HEK293 (cell line): ENCODE results near the gene PTK7.

ENCODE experiments used
- EGR2 ChIP-seq: fragments of 450-650 bp; formaldehyde crosslinking; IDR thresholded peaks from 2 replicates; pipeline ENCODE4 v1.5.1; 2016; ENCODE audit warnings: low read depth, missing biosample characterization, missing genetic modification characterization
- GLIS1 ChIP-seq: fragments of 450-650 bp; formaldehyde crosslinking; IDR thresholded peaks from 2 replicates; pipeline ENCODE4 v1.5.1; 2016; ENCODE audit warnings: missing biosample characterization, missing genetic modification characterization
- IKZF3 ChIP-seq: fragments of 450-650 bp; IDR thresholded peaks from 2 replicates; pipeline ENCODE4 v1.5.0; 2018; ENCODE audit warnings: missing biosample characterization, mild to moderate bottlenecking, missing genetic modification characterization, moderate library complexity
- KLF1 ChIP-seq: fragments of 450-650 bp; formaldehyde crosslinking; IDR thresholded peaks from 2 replicates; pipeline ENCODE4 v1.5.1; 2016; ENCODE audit warnings: missing biosample characterization, missing genetic modification characterization
- OVOL3 ChIP-seq: fragments of 450-650 bp; formaldehyde crosslinking; IDR thresholded peaks from 2 replicates; pipeline ENCODE4 v1.5.1; 2016; ENCODE audit warnings: missing biosample characterization, missing genetic modification characterization
- RBAK ChIP-seq: fragments of 450-650 bp; formaldehyde crosslinking; IDR thresholded peaks from 2 replicates; pipeline ENCODE4 v1.5.1; 2016; ENCODE audit warnings: missing biosample characterization, missing genetic modification characterization
- SP3 ChIP-seq: fragments of 450-650 bp; formaldehyde crosslinking; IDR thresholded peaks from 2 replicates; pipeline ENCODE4 v1.5.1; 2016; ENCODE audit warnings: missing biosample characterization, missing genetic modification characterization
- ZBTB17 ChIP-seq: fragments of 450-650 bp; formaldehyde crosslinking; IDR thresholded peaks from 2 replicates; pipeline ENCODE4 v1.5.1; 2016; ENCODE audit warnings: missing biosample characterization, missing genetic modification characterization
- ZFP37 ChIP-seq: fragments of 450-650 bp; formaldehyde crosslinking; IDR thresholded peaks from 2 replicates; pipeline ENCODE4 v1.5.1; 2016; ENCODE audit warnings: missing biosample characterization, missing genetic modification characterization
- ZIC2 ChIP-seq: fragments of 450-650 bp; formaldehyde crosslinking; IDR thresholded peaks from 2 replicates; pipeline ENCODE4 v1.5.1; 2016; ENCODE audit warnings: missing biosample characterization, missing genetic modification characterization
- ZNF148 ChIP-seq: fragments of 450-650 bp; formaldehyde crosslinking; IDR thresholded peaks from 2 replicates; pipeline ENCODE4 v1.5.0; 2017; ENCODE audit warnings: missing biosample characterization, missing genetic modification characterization, borderline replicate concordance
- ZNF157 ChIP-seq: fragments of 450-650 bp; formaldehyde crosslinking; IDR thresholded peaks from 2 replicates; pipeline ENCODE4 v1.5.1; 2016; ENCODE audit warnings: missing biosample characterization, missing genetic modification characterization
- ZNF266 ChIP-seq: fragments of 450-650 bp; formaldehyde crosslinking; IDR thresholded peaks from 2 replicates; pipeline ENCODE4 v1.5.1; 2016; ENCODE audit warnings: missing biosample characterization, missing genetic modification characterization, low read depth
- ZNF292 ChIP-seq: fragments of 450-650 bp; formaldehyde crosslinking; IDR thresholded peaks from 2 replicates; pipeline ENCODE4 v1.5.1; 2016; ENCODE audit warnings: low read depth, missing biosample characterization, missing genetic modification characterization, borderline replicate concordance
- ZNF341 ChIP-seq: fragments of 450-650 bp; formaldehyde crosslinking; IDR thresholded peaks from 2 replicates; pipeline ENCODE4; 2016; ENCODE audit warnings: low read depth, missing biosample characterization, missing genetic modification characterization
- ZNF354C ChIP-seq: fragments of 450-650 bp; formaldehyde crosslinking; IDR thresholded peaks from 2 replicates; pipeline ENCODE4 v1.5.1; 2016; ENCODE audit warnings: missing biosample characterization, missing genetic modification characterization, low read depth, borderline replicate concordance
- ZNF366 ChIP-seq: fragments of 450-650 bp; formaldehyde crosslinking; conservative IDR thresholded peaks from 2 replicates; pipeline ENCODE4 v1.5.1; 2016; ENCODE audit warnings: missing biosample characterization, missing genetic modification characterization
- ZNF518A ChIP-seq: fragments of 450-650 bp; formaldehyde crosslinking; conservative IDR thresholded peaks from 2 replicates; pipeline ENCODE4 v1.5.1; 2016; ENCODE audit warnings: low read depth, missing biosample characterization, missing genetic modification characterization
- ZNF529 ChIP-seq: fragments of 450-650 bp; formaldehyde crosslinking; IDR thresholded peaks from 2 replicates; pipeline ENCODE4 v1.5.1; 2017; ENCODE audit warnings: missing genetic modification characterization, missing biosample characterization; ENCODE audit not compliant: insufficient replicate concordance
- ZNF558 ChIP-seq: fragments of 450-650 bp; formaldehyde crosslinking; IDR thresholded peaks from 2 replicates; pipeline ENCODE4 v1.5.1; 2016; ENCODE audit warnings: missing biosample characterization, missing genetic modification characterization
- ZNF600 ChIP-seq: fragments of 450-650 bp; formaldehyde crosslinking; IDR thresholded peaks from 2 replicates; pipeline ENCODE4 v1.5.1; 2016; ENCODE audit warnings: missing biosample characterization, missing genetic modification characterization
- ZNF629 ChIP-seq: fragments of 450-650 bp; formaldehyde crosslinking; IDR thresholded peaks from 2 replicates; pipeline ENCODE4 v1.5.1; 2017; ENCODE audit warnings: missing biosample characterization, missing genetic modification characterization
- ZNF777 ChIP-seq: fragments of 450-650 bp; formaldehyde crosslinking; IDR thresholded peaks from 2 replicates; pipeline ENCODE4 v1.5.1; 2017; ENCODE audit warnings: missing biosample characterization, missing genetic modification characterization, borderline replicate concordance
- ZNF785 ChIP-seq: fragments of 450-650 bp; formaldehyde crosslinking; IDR thresholded peaks from 2 replicates; pipeline ENCODE4 v1.5.1; 2016; ENCODE audit warnings: missing biosample characterization, missing genetic modification characterization
- TF ChIP-seq, protein P1 (sequence below): fragments of 450-650 bp; formaldehyde crosslinking; IDR thresholded peaks from 2 replicates; pipeline ENCODE4 v1.5.1; 2016; ENCODE audit warnings: missing biosample characterization, missing genetic modification characterization
- TF ChIP-seq, protein P2 (sequence below): fragments of 450-650 bp; formaldehyde crosslinking; IDR thresholded peaks from 2 replicates; pipeline ENCODE4 v1.5.1; 2016; ENCODE audit warnings: missing biosample characterization, missing genetic modification characterization
- TF ChIP-seq, protein P3 (sequence below): fragments of 450-650 bp; formaldehyde crosslinking; IDR thresholded peaks from 2 replicates; pipeline ENCODE4 v1.5.1; 2016; ENCODE audit warnings: missing biosample characterization, missing genetic modification characterization

Gene PTK7

DNA sequence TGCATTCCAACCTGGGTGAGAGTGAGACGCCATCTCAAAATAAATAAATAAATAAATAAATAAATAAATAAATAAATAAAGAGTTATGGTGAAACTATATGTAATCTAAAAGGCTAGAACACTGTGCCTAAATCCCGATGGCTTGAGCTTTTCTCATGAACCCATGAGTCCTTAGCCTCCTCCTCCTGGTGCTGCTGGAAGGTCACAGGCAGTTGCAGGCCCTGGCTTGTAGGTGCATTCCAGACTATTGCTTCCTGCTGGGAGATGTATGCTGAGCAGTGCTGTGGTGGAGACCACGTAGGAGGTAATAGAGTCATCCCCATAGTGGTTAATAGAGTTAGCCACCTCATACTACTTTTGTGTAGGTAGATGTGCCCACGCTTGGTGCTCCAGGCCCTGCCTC, 12.5 kb downstream of the PTK7 start (continued):
- TF ChIP-seq, protein P1, sequence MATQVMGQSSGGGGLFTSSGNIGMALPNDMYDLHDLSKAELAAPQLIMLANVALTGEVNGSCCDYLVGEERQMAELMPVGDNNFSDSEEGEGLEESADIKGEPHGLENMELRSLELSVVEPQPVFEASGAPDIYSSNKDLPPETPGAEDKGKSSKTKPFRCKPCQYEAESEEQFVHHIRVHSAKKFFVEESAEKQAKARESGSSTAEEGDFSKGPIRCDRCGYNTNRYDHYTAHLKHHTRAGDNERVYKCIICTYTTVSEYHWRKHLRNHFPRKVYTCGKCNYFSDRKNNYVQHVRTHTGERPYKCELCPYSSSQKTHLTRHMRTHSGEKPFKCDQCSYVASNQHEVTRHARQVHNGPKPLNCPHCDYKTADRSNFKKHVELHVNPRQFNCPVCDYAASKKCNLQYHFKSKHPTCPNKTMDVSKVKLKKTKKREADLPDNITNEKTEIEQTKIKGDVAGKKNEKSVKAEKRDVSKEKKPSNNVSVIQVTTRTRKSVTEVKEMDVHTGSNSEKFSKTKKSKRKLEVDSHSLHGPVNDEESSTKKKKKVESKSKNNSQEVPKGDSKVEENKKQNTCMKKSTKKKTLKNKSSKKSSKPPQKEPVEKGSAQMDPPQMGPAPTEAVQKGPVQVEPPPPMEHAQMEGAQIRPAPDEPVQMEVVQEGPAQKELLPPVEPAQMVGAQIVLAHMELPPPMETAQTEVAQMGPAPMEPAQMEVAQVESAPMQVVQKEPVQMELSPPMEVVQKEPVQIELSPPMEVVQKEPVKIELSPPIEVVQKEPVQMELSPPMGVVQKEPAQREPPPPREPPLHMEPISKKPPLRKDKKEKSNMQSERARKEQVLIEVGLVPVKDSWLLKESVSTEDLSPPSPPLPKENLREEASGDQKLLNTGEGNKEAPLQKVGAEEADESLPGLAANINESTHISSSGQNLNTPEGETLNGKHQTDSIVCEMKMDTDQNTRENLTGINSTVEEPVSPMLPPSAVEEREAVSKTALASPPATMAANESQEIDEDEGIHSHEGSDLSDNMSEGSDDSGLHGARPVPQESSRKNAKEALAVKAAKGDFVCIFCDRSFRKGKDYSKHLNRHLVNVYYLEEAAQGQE (tag by site-specific recombination), result peak; percentile 89
- TF ChIP-seq IKZF3 (tag by site-specific recombination) (no peak), ZFP37 (tag by site-specific recombination) (peak; percentile 93), ZNF292 (tag by site-specific recombination) (peak; percentile 99), ZNF157 (tag by site-specific recombination) (no peak), ZNF518A (tag by site-specific recombination) (peak; percentile 99), ZNF529 (tag by site-specific recombination) (peak; percentile 76), GLIS1 (tag by site-specific recombination) (peak; percentile 86), ZNF785 (tag by site-specific recombination) (0 out of 2 replicates have a peak, but pooled peaks have one; percentile 49), ZNF341 (peak; percentile 60), KLF1 (peak; percentile 13; the same call in 1 of the 2 replicates), EGR2 (tag by site-specific recombination) (peak; percentile 95), ZNF266 (tag by site-specific recombination) (peak; percentile 98), SP3 (tag by site-specific recombination) (peak; percentile 41; the same call in 1 of the 2 replicates), ZBTB17 (no peak), ZNF629 (peak; percentile 74), RBAK (tag by site-specific recombination) (peak; percentile 89), OVOL3 (tag by site-specific recombination) (peak; percentile 78; the same call in 1 of the 2 replicates), ZNF354C (tag by site-specific recombination) (peak; percentile 96), ZNF777 (no peak), ZNF558 (peak; percentile 95), ZNF366 (tag by site-specific recombination) (peak; percentile 38; the same call in 1 of the 2 replicates), ZIC2 (tag by site-specific recombination) (peak; percentile 68), ZNF600 (tag by site-specific recombination) (peak; percentile 92), ZNF148 (tag by site-specific recombination) (no peak)
- TF ChIP-seq, protein P2, sequence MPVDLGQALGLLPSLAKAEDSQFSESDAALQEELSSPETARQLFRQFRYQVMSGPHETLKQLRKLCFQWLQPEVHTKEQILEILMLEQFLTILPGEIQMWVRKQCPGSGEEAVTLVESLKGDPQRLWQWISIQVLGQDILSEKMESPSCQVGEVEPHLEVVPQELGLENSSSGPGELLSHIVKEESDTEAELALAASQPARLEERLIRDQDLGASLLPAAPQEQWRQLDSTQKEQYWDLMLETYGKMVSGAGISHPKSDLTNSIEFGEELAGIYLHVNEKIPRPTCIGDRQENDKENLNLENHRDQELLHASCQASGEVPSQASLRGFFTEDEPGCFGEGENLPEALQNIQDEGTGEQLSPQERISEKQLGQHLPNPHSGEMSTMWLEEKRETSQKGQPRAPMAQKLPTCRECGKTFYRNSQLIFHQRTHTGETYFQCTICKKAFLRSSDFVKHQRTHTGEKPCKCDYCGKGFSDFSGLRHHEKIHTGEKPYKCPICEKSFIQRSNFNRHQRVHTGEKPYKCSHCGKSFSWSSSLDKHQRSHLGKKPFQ (tag by site-specific recombination), result peak; percentile 71
- TF ChIP-seq, protein P3, sequence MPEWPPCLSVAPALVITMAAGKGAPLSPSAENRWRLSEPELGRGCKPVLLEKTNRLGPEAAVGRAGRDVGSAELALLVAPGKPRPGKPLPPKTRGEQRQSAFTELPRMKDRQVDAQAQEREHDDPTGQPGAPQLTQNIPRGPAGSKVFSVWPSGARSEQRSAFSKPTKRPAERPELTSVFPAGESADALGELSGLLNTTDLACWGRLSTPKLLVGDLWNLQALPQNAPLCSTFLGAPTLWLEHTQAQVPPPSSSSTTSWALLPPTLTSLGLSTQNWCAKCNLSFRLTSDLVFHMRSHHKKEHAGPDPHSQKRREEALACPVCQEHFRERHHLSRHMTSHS (tag by site-specific recombination), result no peak
